ENCODE results near the gene SEZ6.

The SEZ6 gene

GRCh38 chr17:29048440-29049368, 42.9 kb upstream of the SEZ6 start:
- in situ Hi-C loops (cut with MboI; ENCODE audit: low sequenced_read_pairs, unreplicated experiment), result no loop called here
- no peak for TF ChIP-seq CTCF (IDR thresholded peaks at IDR 0.05; ENCODE audit: borderline replicate concordance, control extremely low read depth, extremely low read depth, insufficient read depth, missing control alignments)
- DNase-seq (ENCODE audit: low spot score), result no peak

DNA sequence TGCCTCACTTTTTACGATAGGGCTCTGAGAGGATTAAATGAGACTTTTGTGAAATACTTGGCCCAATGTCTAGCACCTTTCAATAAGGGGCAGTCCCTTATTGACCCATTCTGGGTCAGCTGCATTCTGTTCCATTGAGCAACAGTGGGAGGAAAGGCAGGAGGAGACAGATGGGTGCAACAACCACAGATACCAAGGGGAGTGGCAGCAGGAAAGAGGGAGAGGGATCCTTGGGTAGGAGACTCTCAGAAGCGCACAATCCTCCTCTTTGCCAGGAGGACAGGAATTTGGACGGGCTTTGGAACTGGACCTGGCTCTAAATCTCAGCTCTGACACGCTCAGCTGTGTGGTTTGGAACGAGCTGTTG, 40.6 kb upstream of the SEZ6 start:
- TF ChIP-seq CTCF (IDR thresholded peaks at IDR 0.05; ENCODE audit: borderline replicate concordance, control extremely low read depth, extremely low read depth, insufficient read depth, missing control alignments), result no peak
- DNase-seq (ENCODE audit: low spot score), result no peak
- in situ Hi-C loops (cut with MboI; ENCODE audit: low sequenced_read_pairs, unreplicated experiment), result no loop called here

DNA sequence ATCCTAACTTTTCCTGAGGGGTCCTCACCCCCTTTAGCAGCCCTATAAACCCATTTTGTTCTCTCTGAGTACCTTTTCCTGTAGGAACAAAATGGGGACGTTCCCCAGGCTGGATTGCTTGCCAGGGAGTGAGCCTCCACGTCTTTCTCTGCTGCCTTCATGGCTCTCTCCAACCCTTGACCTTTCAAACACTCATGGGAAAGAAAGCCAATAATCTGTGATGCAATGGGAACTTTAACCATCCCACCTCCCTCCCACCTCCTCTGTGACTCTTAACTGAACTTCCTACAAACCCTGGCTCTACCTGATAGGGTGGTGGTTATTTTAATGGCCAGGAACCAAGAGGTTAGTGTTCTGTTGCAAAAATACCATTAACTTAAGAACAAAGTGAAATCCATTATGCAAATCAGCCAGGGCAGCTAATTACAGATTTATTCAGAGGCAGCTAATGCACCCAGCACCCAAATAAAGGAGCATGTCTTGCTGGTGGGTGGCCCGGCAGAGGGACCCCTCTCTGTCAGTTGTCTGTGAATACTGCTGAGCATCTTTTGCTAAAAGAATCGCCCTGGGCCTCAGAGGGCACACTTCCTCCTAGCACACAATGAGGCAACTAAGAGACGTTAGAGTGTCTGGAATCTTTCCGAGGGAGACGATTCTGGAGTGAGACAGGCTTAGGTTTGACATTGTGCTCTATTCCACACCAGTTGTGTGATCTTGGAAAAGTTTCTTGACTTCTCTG, 40.1 kb upstream of the SEZ6 start:
- DNase-seq (ENCODE audit: low spot score), result no peak

DNA sequence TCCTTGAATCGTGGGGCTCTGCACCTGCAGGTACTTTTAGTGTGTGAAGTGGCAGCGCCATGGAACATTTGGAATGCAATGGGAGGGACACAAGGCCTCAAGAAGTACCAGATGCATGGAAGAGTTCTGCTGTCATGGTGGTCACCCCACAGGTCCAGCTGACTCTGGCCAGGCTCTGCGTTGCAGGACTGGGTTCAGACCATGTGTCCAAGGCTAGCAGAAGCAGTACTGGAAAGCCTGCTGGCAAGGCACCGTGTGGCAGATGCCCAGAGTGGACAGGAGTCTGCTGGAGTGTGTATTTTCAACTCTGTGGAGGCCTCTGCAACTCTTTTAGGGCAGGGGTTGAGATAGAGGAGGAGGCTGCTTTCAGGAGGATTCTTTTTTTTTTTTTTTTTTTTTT, 39.2 kb upstream of the SEZ6 start:
- in situ Hi-C loops (cut with MboI; ENCODE audit: low sequenced_read_pairs, unreplicated experiment), result no loop called here
- DNase-seq (ENCODE audit: low spot score), result no peak
- TF ChIP-seq CTCF (IDR thresholded peaks at IDR 0.05; ENCODE audit: borderline replicate concordance, control extremely low read depth, extremely low read depth, insufficient read depth, missing control alignments), result no peak

More for the DNA sequence above, 40.1 kb upstream of the SEZ6 start:
- in situ Hi-C loops (cut with MboI; ENCODE audit: low sequenced_read_pairs, unreplicated experiment), result no loop called here
- TF ChIP-seq CTCF (IDR thresholded peaks at IDR 0.05; ENCODE audit: borderline replicate concordance, control extremely low read depth, extremely low read depth, insufficient read depth, missing control alignments), result no peak

DNA sequence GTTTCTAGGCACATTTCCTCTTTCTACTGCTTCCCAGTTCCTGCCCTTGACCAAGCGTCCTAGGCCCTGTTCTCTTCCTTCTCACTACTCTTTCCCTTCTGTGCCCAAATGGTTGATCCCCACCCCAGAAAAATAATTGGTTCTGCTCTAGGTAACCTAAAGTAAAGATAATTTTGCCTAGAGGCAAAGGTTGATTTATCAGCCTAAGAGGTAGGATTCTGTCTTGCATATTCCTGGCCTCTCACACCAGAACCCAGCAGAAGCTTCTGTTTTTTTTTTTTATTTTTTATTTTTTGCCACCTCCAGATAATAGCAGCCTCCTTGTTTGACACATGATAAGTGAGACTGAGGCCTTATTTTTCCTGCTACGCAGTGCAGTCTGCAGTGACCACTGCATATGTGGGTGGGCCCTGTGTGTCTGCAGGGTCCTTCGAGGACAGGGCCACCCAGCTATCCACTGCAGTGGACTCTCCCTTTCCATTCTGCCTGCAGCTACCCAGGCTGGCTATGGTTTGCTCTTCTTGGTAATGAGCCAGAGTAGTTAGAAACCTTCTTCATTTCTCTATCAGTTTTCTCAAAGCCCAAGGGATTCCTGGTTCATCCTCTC, 37.8 kb upstream of the SEZ6 start:
- in situ Hi-C loops (cut with MboI; ENCODE audit: low sequenced_read_pairs, unreplicated experiment), result no loop called here
- no peak for DNase-seq (ENCODE audit: low spot score)
- TF ChIP-seq CTCF (IDR thresholded peaks at IDR 0.05; ENCODE audit: borderline replicate concordance, control extremely low read depth, extremely low read depth, insufficient read depth, missing control alignments), result no peak

GRCh38 chr17:29042679-29043538, 37.1 kb upstream of the SEZ6 start, which contains the start of gene PIPOX:
Gene PIPOX, plus strand, starts transcription at chr17:29043141. Its CDS starts 85 bp downstream, at chr17:29043226.
- in situ Hi-C loops (cut with MboI; ENCODE audit: low sequenced_read_pairs, unreplicated experiment), result no loop called here
- TF ChIP-seq CTCF (IDR thresholded peaks at IDR 0.05; ENCODE audit: borderline replicate concordance, control extremely low read depth, extremely low read depth, insufficient read depth, missing control alignments), result no peak
- DNase-seq (ENCODE audit: low spot score), result peak; percentile 43

Data from GM13976 (cell line).